IMR-90 (cell line): ENCODE measurements around the gene ZNF277. TPM values are rescaled to one million over a fixed set of nuclear protein-coding genes. Genes with fewer than 3 reads are reported as not detected.

Experiments
- ATAC-seq: fragments of 200-7000 bp; cut with Tn5 transposase; 2 replicates; pipeline ENCODE4 v1.9.1; 2020; ENCODE audit warnings: low read depth, mild to moderate bottlenecking, moderate library complexity
- BruUV-seq: library from RNA; stranded (reverse); fragments of 400-500 nt; replicated peaks from 2 replicates; lab custom pipeline; 2021; lab: Mats Ljungman, UMichigan
- CTCF ChIA-PET: fragments of 300-600 bp; formaldehyde crosslinking; extraction: SDS; loops from one replicate; lab custom pipeline; 2021; ENCODE audit warnings: antibody characterized with exemption; lab: Yijun Ruan, JAX
- POLR2A ChIA-PET: fragments of 300-600 bp; sonication (Branson Sonifier 250); formaldehyde crosslinking; loops from one replicate; lab custom pipeline; 2022; ENCODE audit warnings: antibody characterized with exemption; ENCODE audit not compliant: unreplicated experiment; lab: Charles Lee
- DNase-seq: peaks from one replicate; pipeline ENCODE4 v3.0.0; 2013
- H2AFZ ChIP-seq: replicated peaks from 2 replicates; pipeline ENCODE3; 2013; ENCODE audit warnings: low read length, mild to moderate bottlenecking; ENCODE audit not compliant: poor library complexity
- H2AK5ac ChIP-seq: 2 replicates; pipeline ENCODE4 v1.6.1; 2013; ENCODE audit warnings: low read depth, low read length, inconsistent platforms
- H2AK9ac ChIP-seq: replicated peaks from 2 replicates; pipeline ENCODE3; 2013; ENCODE audit warnings: mild to moderate bottlenecking, low read depth, low read length, moderate library complexity; ENCODE audit not compliant: poor library complexity
- H2BK120ac ChIP-seq: 2 replicates; pipeline ENCODE4 v1.6.1; 2013; ENCODE audit warnings: low read depth, low read length, inconsistent platforms
- H2BK15ac ChIP-seq: 3 replicates; pipeline ENCODE4 v1.6.1; 2013; ENCODE audit warnings: low read depth, low read length, inconsistent platforms
- H2BK20ac ChIP-seq: 2 replicates; pipeline ENCODE4 v1.6.1; 2013; ENCODE audit warnings: low read depth, mild to moderate bottlenecking, inconsistent platforms, low read length, moderate library complexity
- H2BK5ac ChIP-seq: 2 replicates; pipeline ENCODE4 v1.6.1; 2013; ENCODE audit warnings: mild to moderate bottlenecking, low read depth, low read length, inconsistent platforms; ENCODE audit not compliant: poor library complexity, severe bottlenecking
- H3K14ac ChIP-seq: replicated peaks from 2 replicates; pipeline ENCODE4 v1.6.1; 2013; ENCODE audit warnings: low read depth, low read length, inconsistent platforms
- H3K18ac ChIP-seq: 2 replicates; pipeline ENCODE4 v1.6.1; 2013; ENCODE audit warnings: low read depth, low read length, control low read depth
- H3K23ac ChIP-seq: 2 replicates; pipeline ENCODE4 v1.6.1; 2013; ENCODE audit warnings: low read depth, low read length, inconsistent platforms
- H3K27ac ChIP-seq: 2 replicates; pipeline ENCODE4 v1.5.1; 2013; ENCODE audit warnings: mild to moderate bottlenecking, control low read depth, low read length; ENCODE audit not compliant: insufficient read depth
- H3K27me3 ChIP-seq: 2 replicates; pipeline ENCODE4 v1.6.1; 2013; ENCODE audit warnings: low read length; ENCODE audit not compliant: control insufficient read depth, insufficient read depth
- H3K36me3 ChIP-seq: 2 replicates; pipeline ENCODE4 v1.6.1; 2013; ENCODE audit warnings: low read length, mixed read lengths; ENCODE audit not compliant: control insufficient read depth, insufficient read depth
- H3K4ac ChIP-seq: 2 replicates; pipeline ENCODE4 v1.6.1; 2013; ENCODE audit warnings: low read depth, low read length, inconsistent platforms
- H3K4me1 ChIP-seq: 2 replicates; pipeline ENCODE4 v1.6.1; 2013; ENCODE audit warnings: low read length, mixed read lengths; ENCODE audit not compliant: control insufficient read depth, insufficient read depth
- H3K4me2 ChIP-seq: 2 replicates; pipeline ENCODE4 v1.6.1; 2013; ENCODE audit warnings: low read depth, mild to moderate bottlenecking, control low read depth, low read length, moderate library complexity
- H3K4me3 ChIP-seq: 2 replicates; pipeline ENCODE4 v1.5.1; 2013; ENCODE audit warnings: low read depth, mild to moderate bottlenecking, control low read depth, low read length, moderate library complexity; ENCODE audit not compliant: insufficient read depth
- H3K56ac ChIP-seq: 2 replicates; pipeline ENCODE4 v1.6.1; 2013; ENCODE audit warnings: low read length, inconsistent platforms; ENCODE audit not compliant: insufficient read depth; ENCODE audit errors: extremely low read depth
- H3K79me1 ChIP-seq, 2 experiments: 2 replicates each; pipeline ENCODE4 v1.6.1; 2013; ENCODE audit warnings: low read length in 2 of 2, inconsistent platforms in 1 of 2, low read depth in 1 of 2
- H3K9ac ChIP-seq: 2 replicates; pipeline ENCODE4 v1.6.1; 2013; ENCODE audit warnings: low read depth, low read length, control low read depth
- H3K9me1 ChIP-seq: 2 replicates; pipeline ENCODE4 v1.6.1; 2013; ENCODE audit warnings: low read length, inconsistent platforms; ENCODE audit not compliant: insufficient read depth
- H3K9me3 ChIP-seq: 2 replicates; pipeline ENCODE4 v1.6.1; 2013; ENCODE audit warnings: low read length; ENCODE audit not compliant: control insufficient read depth, insufficient read depth
- H4K20me1 ChIP-seq: 2 replicates; pipeline ENCODE4 v1.6.1; 2013; ENCODE audit warnings: low read length, inconsistent platforms; ENCODE audit not compliant: insufficient read depth
- H4K5ac ChIP-seq: 2 replicates; pipeline ENCODE4 v1.6.1; 2013; ENCODE audit warnings: mild to moderate bottlenecking, low read depth, low read length, control low read depth
- H4K8ac ChIP-seq, 2 experiments: 2 replicates each; pipeline ENCODE4 v1.6.1; 2013; ENCODE audit warnings: low read depth in 2 of 2, low read length in 2 of 2, control low read depth in 1 of 2, inconsistent platforms in 1 of 2
- H4K91ac ChIP-seq: 2 replicates; pipeline ENCODE4 v1.6.1; 2013; ENCODE audit warnings: low read depth, low read length, inconsistent platforms; ENCODE audit not compliant: insufficient read depth
- BHLHE40 ChIP-seq: fragments of 150-350 bp; IDR thresholded peaks from 2 replicates; pipeline ENCODE4 v1.6.1; 2016; ENCODE audit warnings: mild to moderate bottlenecking, low read depth, low read length
- CEBPB ChIP-seq: IDR thresholded peaks from 2 replicates; pipeline ENCODE4 v1.6.1; 2012; ENCODE audit warnings: low read depth, low read length, improper control_type of control experiment
- CHD1 ChIP-seq: IDR thresholded peaks from 2 replicates; pipeline ENCODE4 v1.6.1; 2012; ENCODE audit warnings: low read depth, low read length, improper control_type of control experiment
- CTCF ChIP-seq: conservative IDR thresholded peaks from 2 replicates; pipeline ENCODE4 v1.5.1; 2012; ENCODE audit warnings: mild to moderate bottlenecking, low read depth, low read length, improper control_type of control experiment
- FOS ChIP-seq: fragments of 150-350 bp; IDR thresholded peaks from 2 replicates; pipeline ENCODE4 v1.6.1; 2016; ENCODE audit warnings: low read depth, low read length
- MAFK ChIP-seq: IDR thresholded peaks from 2 replicates; pipeline ENCODE4 v1.6.1; 2012; ENCODE audit warnings: low read depth, low read length, improper control_type of control experiment
- MAZ ChIP-seq: IDR thresholded peaks from 2 replicates; pipeline ENCODE4 v1.6.1; 2012; ENCODE audit warnings: low read depth, mild to moderate bottlenecking, low read length, improper control_type of control experiment, moderate library complexity, borderline replicate concordance
- NFE2L2 ChIP-seq: fragments of 150-350 bp; IDR thresholded peaks from 2 replicates; pipeline ENCODE4 v1.6.1; 2016; ENCODE audit warnings: low read depth, mild to moderate bottlenecking, low read length
- POLR2A ChIP-seq: IDR thresholded peaks from 2 replicates; pipeline ENCODE4 v1.6.1; 2012; ENCODE audit warnings: mild to moderate bottlenecking, low read depth, low read length
- RAD21 ChIP-seq: IDR thresholded peaks from 2 replicates; pipeline ENCODE4 v1.6.1; 2012; ENCODE audit warnings: low read length, improper control_type of control experiment
- RFX5 ChIP-seq: IDR thresholded peaks from 2 replicates; pipeline ENCODE4 v1.8.0; 2012; ENCODE audit warnings: low read depth, mild to moderate bottlenecking, low read length, moderate library complexity
- WGBS, 2 experiments: methylation state at CpG; one replicate each; pipeline versions ENCODE4 v1.1.5 to v1.1.7; 2013; ENCODE audit warnings: missing lambda C conversion rate in 2 of 2; ENCODE audit not compliant: insufficient read length in 1 of 2; ENCODE audit errors: extremely low coverage in 2 of 2; 5-methylcytosine and 5-hydroxymethylcytosine counted together
- dilution Hi-C: fragments of 300-500 bp; cut with HindIII; formaldehyde crosslinking; loops from one replicate; pipeline ENCODE4 v1.14.3; 2018; ENCODE audit warnings: low sequenced_read_pairs; ENCODE audit not compliant: unreplicated experiment
- in situ Hi-C: fragments of 300-500 bp; cut with MboI; formaldehyde crosslinking; loops from 3 replicates; pipeline ENCODE4 v1.14.3; 2019; ENCODE audit warnings: low sequenced_read_pairs, inconsistent platforms, mixed read lengths
- intact Hi-C: fragments of 100-400 bp; cut with micrococcal nuclease; formaldehyde crosslinking; loops from 2 replicates; pipeline ENCODE4 v1.10.0; 2022
- polyA plus RNA-seq, 3 experiments: library from polyadenylated mRNA; depleted of rRNA; stranded (reverse); fragments of >200 nt; gene quantifications; 2 replicates each; pipeline ENCODE4 v1.2.3, GENCODE V29; 2012; ENCODE audit warnings: low replicate concordance in 1 of 3
- total RNA-seq: library from RNA; depleted of rRNA; stranded (reverse); fragments of >200 nt; gene quantifications from 2 replicates; pipeline ENCODE4 v1.2.3, GENCODE V29; 2012
- TF ChIP-seq, protein P1 (sequence below): fragments of 150-350 bp; IDR thresholded peaks from 2 replicates; pipeline ENCODE4 v1.6.1; 2017; ENCODE audit warnings: mild to moderate bottlenecking, antibody characterized with exemption, low read length, low read depth

ZNF277 gene
- total and polyA plus RNA-seq, 2 of the 4 experiments (the other 2 are of a cell fraction), result 7.3 to 21.3 TPM

GRCh38 chr7:112176693-112177415 is 29.6 kb upstream of the ZNF277 start:
- Histone ChIP-seq H3K4me1 (no peaks in the 10 kb centered on the region), H2AK9ac (no peak overlapping the region), H4K8ac (no peak overlapping the region), H2AK5ac (no peak overlapping the region), H3K4ac (no peak overlapping the region), H2BK20ac (no peak overlapping the region), H4K20me1 (no peaks in the 10 kb centered on the region), H2BK120ac (no peak overlapping the region), H3K4me3 (no peak overlapping the region), H3K9me3 (no peaks in the 10 kb centered on the region; the same call in 1 of the 2 replicates), H3K36me3 (no peaks in the 10 kb centered on the region), H3K23ac (no peak overlapping the region), H3K27ac (no peak overlapping the region), H3K18ac (no peak overlapping the region), H3K14ac (no peak overlapping the region), H3K9me1 (no peaks in the 10 kb centered on the region), H3K56ac (no peak overlapping the region), H2BK5ac (no peak overlapping the region), H3K79me1 (peaks cover 2 to 19% of the 10 kb centered on the region in 2 experiments; a peak in 2 of 4 replicates), H3K4me2 (no peak overlapping the region), H4K91ac (no peak overlapping the region), H3K27me3 (no peaks in the 10 kb centered on the region), H2AFZ (no peak overlapping the region), H2BK15ac (no peak overlapping the region), H4K5ac (no peak overlapping the region), H3K9ac (no peak overlapping the region)
- CTCF ChIA-PET, result interaction anchor here (1.2 kb wide), 1 partner anchor 12 kb away, joined by 3 read pairs; no protein-coding TSS in a partner anchor
- DNase-seq (no peak), ATAC-seq (no peak)
- POLR2A ChIA-PET, result no interaction called here
- dilution Hi-C loops, result no loop called here
- WGBS, 2 experiments, result no CpG with 5 or more reads among the region's 5 CpGs
- no TSS peak for BruUV-seq
- TF ChIP-seq MAFK (no peak), CEBPB (no peak), FOS (no peak), RAD21 (no peak), CTCF (no peak), MAZ (no peak), BHLHE40 (no peak), NFE2L2 (no peak), RFX5 (no peak), CHD1 (no peak), POLR2A (no peak)
- TF ChIP-seq, protein P1, sequence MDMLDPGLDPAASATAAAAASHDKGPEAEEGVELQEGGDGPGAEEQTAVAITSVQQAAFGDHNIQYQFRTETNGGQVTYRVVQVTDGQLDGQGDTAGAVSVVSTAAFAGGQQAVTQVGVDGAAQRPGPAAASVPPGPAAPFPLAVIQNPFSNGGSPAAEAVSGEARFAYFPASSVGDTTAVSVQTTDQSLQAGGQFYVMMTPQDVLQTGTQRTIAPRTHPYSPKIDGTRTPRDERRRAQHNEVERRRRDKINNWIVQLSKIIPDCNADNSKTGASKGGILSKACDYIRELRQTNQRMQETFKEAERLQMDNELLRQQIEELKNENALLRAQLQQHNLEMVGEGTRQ, result no peak
- in situ Hi-C loops, result no loop called here
- intact Hi-C loops, result no loop called here
